ENCODE measurements around the gene PBX4. TPM values are rescaled to one million over a fixed set of nuclear protein-coding genes. Genes with fewer than 3 reads are reported as not detected.

PBX4 gene
- total RNA-seq, 4 donors from 2014 or later, result 3.3 to 14.9 (median 4.8) TPM

DNA sequence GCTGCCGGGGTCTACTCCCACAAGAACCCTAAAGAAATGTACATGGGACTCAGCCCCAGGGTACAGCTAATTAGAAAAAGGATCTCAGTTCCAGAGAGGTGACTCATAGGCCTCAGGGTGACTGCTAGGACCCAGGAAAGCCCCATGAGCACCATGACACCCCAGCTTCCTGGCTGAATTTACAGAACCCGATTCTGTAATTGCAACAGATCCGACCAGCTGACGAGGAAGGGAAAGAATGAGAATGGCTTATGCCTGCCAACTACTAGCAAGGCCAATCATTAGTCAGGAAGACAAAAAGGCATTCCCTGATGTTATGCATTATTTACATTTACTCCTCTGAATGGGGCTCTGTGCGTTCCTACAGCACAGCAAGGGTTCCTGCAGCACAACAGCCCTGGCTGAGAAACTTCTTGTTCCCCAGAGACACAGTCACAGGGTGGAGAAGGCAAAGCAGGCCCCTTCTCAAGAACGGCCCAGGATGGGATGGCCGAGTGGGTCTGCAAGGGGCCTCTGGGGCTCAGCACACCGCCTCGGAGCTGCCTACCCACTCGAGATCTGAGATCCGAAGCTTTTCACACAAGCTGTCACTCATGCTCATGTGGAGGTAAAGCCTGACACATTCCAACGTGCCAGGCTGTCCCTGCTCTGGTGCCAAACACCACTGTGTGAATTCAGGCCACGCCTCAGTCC is 27.2 kb downstream of the PBX4 start:
- H3K4me1 ChIP-seq, result peaks cover 49% of the 10 kb centered on the region
- H3K9me3 ChIP-seq, result no peaks in the 10 kb centered on the region
- no peaks in the 10 kb centered on the region for H3K27me3 ChIP-seq
- H3K4me3 ChIP-seq, result no peak overlapping the region
- H3K27ac ChIP-seq, result peak overlapping the region; percentile 89
- no peak for DNase-seq (ENCODE audit: low spot score in 2 of 2)
- H3K36me3 ChIP-seq, result no peaks in the 10 kb centered on the region
- 27% methylated on average over 13 of the region's 13 CpGs for WGBS
- TF ChIP-seq POLR2A (IDR thresholded peaks at IDR 0.05) (no peak), EP300 (IDR thresholded peaks at IDR 0.05) (no peak), POLR2AphosphoS5 (IDR thresholded peaks at IDR 0.05) (peak in 1 of 3 donors; percentile 74)
- TF ChIP-seq, protein P1, sequence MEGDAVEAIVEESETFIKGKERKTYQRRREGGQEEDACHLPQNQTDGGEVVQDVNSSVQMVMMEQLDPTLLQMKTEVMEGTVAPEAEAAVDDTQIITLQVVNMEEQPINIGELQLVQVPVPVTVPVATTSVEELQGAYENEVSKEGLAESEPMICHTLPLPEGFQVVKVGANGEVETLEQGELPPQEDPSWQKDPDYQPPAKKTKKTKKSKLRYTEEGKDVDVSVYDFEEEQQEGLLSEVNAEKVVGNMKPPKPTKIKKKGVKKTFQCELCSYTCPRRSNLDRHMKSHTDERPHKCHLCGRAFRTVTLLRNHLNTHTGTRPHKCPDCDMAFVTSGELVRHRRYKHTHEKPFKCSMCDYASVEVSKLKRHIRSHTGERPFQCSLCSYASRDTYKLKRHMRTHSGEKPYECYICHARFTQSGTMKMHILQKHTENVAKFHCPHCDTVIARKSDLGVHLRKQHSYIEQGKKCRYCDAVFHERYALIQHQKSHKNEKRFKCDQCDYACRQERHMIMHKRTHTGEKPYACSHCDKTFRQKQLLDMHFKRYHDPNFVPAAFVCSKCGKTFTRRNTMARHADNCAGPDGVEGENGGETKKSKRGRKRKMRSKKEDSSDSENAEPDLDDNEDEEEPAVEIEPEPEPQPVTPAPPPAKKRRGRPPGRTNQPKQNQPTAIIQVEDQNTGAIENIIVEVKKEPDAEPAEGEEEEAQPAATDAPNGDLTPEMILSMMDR (IDR thresholded peaks at IDR 0.05), result no peak

DNA sequence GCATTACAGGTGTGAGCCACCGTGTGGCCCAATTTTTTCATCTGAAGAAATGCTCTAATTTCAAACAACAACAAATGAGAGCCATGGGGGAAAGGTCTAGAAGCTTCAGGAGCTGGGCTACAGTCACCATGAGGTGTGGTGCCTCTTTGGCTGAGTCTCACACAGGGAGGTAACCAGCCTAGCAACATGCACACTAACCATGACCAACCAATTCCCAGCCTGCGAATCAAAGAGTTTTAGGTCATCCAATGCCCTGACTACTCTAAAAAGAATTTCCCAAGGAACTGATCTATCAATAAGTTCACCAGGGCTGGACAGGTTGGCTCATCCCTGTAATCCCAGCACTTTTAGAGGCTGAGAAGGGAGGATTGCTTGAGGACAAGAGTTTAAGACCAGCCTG is 29.9 kb downstream of the PBX4 start:
- TF ChIP-seq, protein P1 (IDR thresholded peaks at IDR 0.05), result no peak
- TF ChIP-seq POLR2AphosphoS5 (IDR thresholded peaks at IDR 0.05) (no peak), POLR2A (IDR thresholded peaks at IDR 0.05) (no peak)
- WGBS, result 79% methylated on average over 2 of the region's 2 CpGs
- H3K4me3 ChIP-seq, result no peak overlapping the region
- H3K9me3 ChIP-seq, result no peaks in the 10 kb centered on the region
- H3K27me3 ChIP-seq, result no peaks in the 10 kb centered on the region
- H3K27ac ChIP-seq, result no peak overlapping the region
- DNase-seq (ENCODE audit: low spot score in 2 of 2), result no peak
- peaks cover 27% of the 10 kb centered on the region for H3K4me1 ChIP-seq
- H3K36me3 ChIP-seq, result no peaks in the 10 kb centered on the region

DNA sequence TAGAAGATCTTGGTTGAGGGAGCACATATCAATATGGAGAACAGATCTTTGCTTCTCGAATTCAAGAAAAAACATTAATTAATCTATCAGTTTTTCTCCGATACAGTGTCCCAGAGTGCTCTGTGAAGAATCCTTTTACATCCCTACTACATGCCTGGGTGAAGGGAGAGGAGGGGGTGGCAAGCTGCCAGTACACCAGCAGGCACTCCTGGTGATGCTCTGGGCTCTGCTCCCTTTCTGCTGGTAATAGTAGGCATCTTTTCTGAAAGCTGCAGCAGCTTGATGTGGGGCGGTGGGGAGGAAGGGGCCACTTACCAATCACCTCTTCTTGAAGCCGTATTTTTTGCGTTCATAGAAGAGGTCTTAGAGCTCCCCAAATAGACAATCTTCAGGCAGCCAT is 30.7 kb downstream of the PBX4 start:
- Histone ChIP-seq H3K27ac (no peak overlapping the region), H3K4me1 (peaks cover 27% of the 10 kb centered on the region), H3K36me3 (no peaks in the 10 kb centered on the region), H3K4me3 (no peak overlapping the region), H3K9me3 (no peaks in the 10 kb centered on the region), H3K27me3 (no peaks in the 10 kb centered on the region)
- 97% methylated on average over 5 of the region's 5 CpGs for WGBS
- no peak for TF ChIP-seq POLR2AphosphoS5 (IDR thresholded peaks at IDR 0.05)
- TF ChIP-seq, protein P1 (IDR thresholded peaks at IDR 0.05), result no peak
- no peak for TF ChIP-seq POLR2A (IDR thresholded peaks at IDR 0.05)
- TF ChIP-seq EP300 (IDR thresholded peaks at IDR 0.05), result no peak
- DNase-seq (ENCODE audit: low spot score in 2 of 2), result no peak

DNA sequence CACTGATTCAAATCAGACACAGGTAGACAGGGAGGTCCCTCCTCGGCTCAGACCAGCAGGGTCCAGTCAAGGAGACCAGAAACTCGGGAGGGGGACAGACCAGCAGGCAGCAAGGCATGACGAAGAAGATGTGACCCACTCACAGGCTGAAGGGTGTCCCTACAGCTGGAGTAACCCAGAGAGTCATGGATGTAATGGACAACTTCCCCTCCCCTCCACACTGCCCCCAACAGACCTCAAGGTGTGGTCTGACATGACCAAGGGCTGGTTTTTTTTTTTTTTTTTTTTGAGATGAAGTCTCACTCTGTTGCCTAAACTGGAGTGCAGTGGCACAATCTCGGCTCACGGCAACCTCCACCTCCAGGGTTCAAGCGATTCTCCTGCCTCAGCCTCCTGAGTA is 34.1 kb downstream of the PBX4 start:
- Histone ChIP-seq H3K9me3 (no peaks in the 10 kb centered on the region), H3K4me3 (no peak overlapping the region), H3K36me3 (no peaks in the 10 kb centered on the region), H3K27ac (no peak overlapping the region), H3K4me1 (no peaks in the 10 kb centered on the region), H3K27me3 (no peaks in the 10 kb centered on the region)
- TF ChIP-seq EP300 (IDR thresholded peaks at IDR 0.05), result no peak
- TF ChIP-seq, protein P1 (IDR thresholded peaks at IDR 0.05), result no peak
- no peak for TF ChIP-seq POLR2AphosphoS5 (IDR thresholded peaks at IDR 0.05)
- TF ChIP-seq POLR2A (IDR thresholded peaks at IDR 0.05), result no peak
- no peak for DNase-seq (ENCODE audit: low spot score in 2 of 2)
- WGBS, result 93% methylated on average over 6 of the region's 6 CpGs

DNA sequence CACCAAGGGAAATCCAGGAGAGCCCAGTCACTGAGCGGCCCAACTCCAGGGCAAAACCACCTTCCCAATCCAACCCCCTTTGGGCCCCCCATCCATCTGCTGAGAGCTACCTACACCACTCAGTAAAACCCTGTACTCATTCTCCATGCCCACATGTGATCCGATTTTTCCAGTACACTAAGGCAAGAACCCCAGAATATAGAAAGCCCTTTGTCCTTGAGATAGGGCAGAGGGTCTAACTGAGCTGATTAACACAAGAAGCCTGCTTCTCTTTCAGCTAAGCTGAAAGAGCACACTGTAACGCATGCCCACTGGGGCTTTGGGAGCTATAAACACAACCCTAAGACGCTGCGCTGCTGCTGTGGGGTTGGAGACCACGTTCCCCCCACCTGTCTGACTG is 36.0 kb downstream of the PBX4 start:
- TF ChIP-seq EP300 (IDR thresholded peaks at IDR 0.05) (no peak), POLR2A (IDR thresholded peaks at IDR 0.05) (no peak), POLR2AphosphoS5 (IDR thresholded peaks at IDR 0.05) (no peak)
- TF ChIP-seq, protein P1 (IDR thresholded peaks at IDR 0.05), result no peak

More for the DNA sequence above, 36.0 kb downstream of the PBX4 start:
- Histone ChIP-seq H3K4me1 (no peaks in the 10 kb centered on the region), H3K4me3 (no peak overlapping the region), H3K27me3 (no peaks in the 10 kb centered on the region), H3K36me3 (no peaks in the 10 kb centered on the region), H3K27ac (no peak overlapping the region), H3K9me3 (no peaks in the 10 kb centered on the region)
- DNase-seq (ENCODE audit: low spot score in 2 of 2), result no peak
- WGBS, result 96% methylated on average over 2 of the region's 6 CpGs
